MG63 (cell line): ENCODE results near the gene TMEM135. TPM values are rescaled to one million over a fixed set of nuclear protein-coding genes. Genes with fewer than 3 reads are reported as not detected.
"Not testable (repeated sequence)": the region's sequence is repeated elsewhere in the genome, so short reads cannot be mapped to it uniquely, and the experiment has no call there.

Source experiments
- DNase-seq: peaks from one replicate; pipeline ENCODE4 v3.0.0-alpha.2; 2020
- H3K27me3 ChIP-seq: fragments of 250-450 bp; sonication (Bioruptor Pico); 2 replicates; pipeline ENCODE4 v1.5.1; 2020; ENCODE audit warnings: mild to moderate bottlenecking, moderate library complexity
- H3K36me3 ChIP-seq: fragments of 250-450 bp; sonication (Bioruptor Pico); 2 replicates; pipeline ENCODE4 v1.5.1; 2020; ENCODE audit warnings: mild to moderate bottlenecking, moderate library complexity
- H3K4me3 ChIP-seq: fragments of 250-450 bp; sonication (Bioruptor Pico); 2 replicates; pipeline ENCODE4 v1.5.1; 2020; ENCODE audit warnings: mild to moderate bottlenecking, moderate library complexity
- H3K9me3 ChIP-seq: fragments of 250-450 bp; sonication (Bioruptor Pico); 2 replicates; pipeline ENCODE4 v1.5.1; 2020; ENCODE audit warnings: mild to moderate bottlenecking, moderate library complexity
- total RNA-seq: library from RNA; depleted of rRNA; stranded (reverse); fragments of >200 nt; shearing (Covaris generic); gene quantifications from 2 replicates; pipeline ENCODE4 v1.2.3, GENCODE V29; 2014; ENCODE audit warnings: low replicate concordance

Gene TMEM135
- total RNA-seq, 1 experiment from 2014 or later = 7.3 TPM

GRCh38 chr11:87101956-87102580 lies 64.3 kb downstream of the TMEM135 start:
- Histone ChIP-seq H3K9me3 (no peaks in the 10 kb centered on the region), H3K36me3 (no peaks in the 10 kb centered on the region), H3K4me3 (no peak overlapping the region), H3K27me3 (no peaks in the 10 kb centered on the region)
- DNase-seq = no peak

- not testable (repeated sequence) for H3K4me3 ChIP-seq, H3K27me3 ChIP-seq, H3K36me3 ChIP-seq, H3K9me3 ChIP-seq, DNase-seq
These were observed 68.1 kb downstream of the TMEM135 start for GRCh38 chr11:87105826-87106225.

- not testable (repeated sequence) for H3K4me3 ChIP-seq, H3K27me3 ChIP-seq, H3K36me3 ChIP-seq, H3K9me3 ChIP-seq, DNase-seq
These were observed 69.6 kb downstream of the TMEM135 start for GRCh38 chr11:87107379-87107778.

DNA sequence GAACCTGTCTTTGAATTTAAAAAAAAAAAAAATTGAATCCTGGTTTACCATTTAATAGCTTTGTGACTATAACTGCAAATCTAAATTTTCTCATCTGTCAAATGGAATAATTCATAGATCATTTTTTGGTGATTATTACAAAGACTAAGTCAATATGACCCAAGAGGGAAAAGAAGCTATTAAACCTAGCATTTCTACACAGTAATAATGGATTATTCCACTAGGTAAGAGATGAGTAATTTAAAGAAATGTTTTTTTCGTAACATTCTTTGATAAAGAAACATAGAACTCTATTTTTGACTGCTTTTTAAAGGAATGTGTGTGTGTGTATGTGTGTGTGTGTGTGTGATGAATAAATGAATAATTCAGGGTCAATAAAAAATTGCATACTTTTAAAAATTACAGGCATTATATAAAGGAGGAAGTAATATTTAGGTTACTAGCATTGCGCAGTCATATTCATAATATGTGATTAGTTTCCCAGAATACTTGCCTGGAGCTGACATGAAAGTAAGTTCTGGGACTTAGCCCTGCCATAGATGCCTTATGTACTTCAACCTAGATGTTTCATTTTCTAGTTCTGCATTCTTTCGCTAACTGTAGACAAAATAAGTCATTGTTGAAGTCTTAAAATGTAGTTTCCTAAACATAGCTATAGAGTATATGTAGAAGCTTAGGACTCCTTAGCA lies 72.9 kb downstream of the TMEM135 start:
- no peaks in the 10 kb centered on the region for H3K36me3 ChIP-seq

GRCh38 chr11:87114093-87114492 lies 76.4 kb downstream of the TMEM135 start:
- Histone ChIP-seq H3K9me3 (no peaks in the 10 kb centered on the region), H3K4me3 (no peak overlapping the region), H3K36me3 (no peaks in the 10 kb centered on the region), H3K27me3 (no peaks in the 10 kb centered on the region)
- DNase-seq = no peak

More for the DNA sequence above, 72.9 kb downstream of the TMEM135 start:
- H3K4me3 ChIP-seq = no peak overlapping the region
- DNase-seq = no peak
- H3K27me3 ChIP-seq = no peaks in the 10 kb centered on the region
- no peaks in the 10 kb centered on the region for H3K9me3 ChIP-seq

DNA sequence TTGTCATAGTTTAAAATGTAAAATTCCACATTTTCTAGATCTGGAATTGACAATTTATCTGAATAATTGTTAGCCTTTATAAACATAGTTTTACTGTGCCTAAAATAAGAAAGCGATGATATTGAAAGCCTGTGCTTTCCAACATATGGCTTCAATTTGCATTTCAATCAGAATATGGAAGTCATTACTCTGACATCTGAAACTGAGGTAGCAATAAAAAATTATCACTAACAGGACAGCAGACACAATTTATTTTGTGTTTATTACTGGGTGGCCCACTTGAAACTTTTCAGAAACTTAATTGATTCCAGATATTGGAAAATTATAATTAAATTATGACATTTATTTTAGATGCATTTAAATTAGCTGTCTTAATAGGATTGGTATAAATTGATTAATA lies 78.5 kb downstream of the TMEM135 start:
- Histone ChIP-seq H3K4me3 (no peak overlapping the region), H3K27me3 (no peaks in the 10 kb centered on the region), H3K36me3 (no peaks in the 10 kb centered on the region), H3K9me3 (no peaks in the 10 kb centered on the region)
- no peak for DNase-seq

DNA sequence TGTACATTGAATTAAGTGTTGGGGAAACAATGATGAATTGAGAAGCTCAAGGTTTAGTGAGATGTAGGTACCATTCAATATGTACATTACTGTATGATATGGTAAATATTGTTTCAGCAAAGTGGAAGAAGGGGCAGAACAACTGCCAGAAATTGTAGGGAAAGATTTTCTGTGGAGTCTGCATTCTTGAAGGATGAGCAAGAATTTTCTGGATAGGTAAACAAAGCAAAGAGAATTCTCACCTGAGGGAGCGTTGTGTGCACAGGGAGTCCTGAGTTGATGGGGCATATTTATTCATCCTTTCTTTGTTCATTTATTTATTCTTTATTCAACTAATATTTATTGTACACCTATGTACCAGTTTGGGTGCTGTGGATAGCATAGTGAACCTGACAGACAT lies 83.2 kb downstream of the TMEM135 start:
- DNase-seq = no peak
- Histone ChIP-seq H3K36me3 (no peaks in the 10 kb centered on the region), H3K9me3 (no peaks in the 10 kb centered on the region), H3K4me3 (no peak overlapping the region), H3K27me3 (no peaks in the 10 kb centered on the region)

GRCh38 chr11:87122852-87123251 lies 85.1 kb downstream of the TMEM135 start:
- no peaks in the 10 kb centered on the region for H3K9me3 ChIP-seq

DNA sequence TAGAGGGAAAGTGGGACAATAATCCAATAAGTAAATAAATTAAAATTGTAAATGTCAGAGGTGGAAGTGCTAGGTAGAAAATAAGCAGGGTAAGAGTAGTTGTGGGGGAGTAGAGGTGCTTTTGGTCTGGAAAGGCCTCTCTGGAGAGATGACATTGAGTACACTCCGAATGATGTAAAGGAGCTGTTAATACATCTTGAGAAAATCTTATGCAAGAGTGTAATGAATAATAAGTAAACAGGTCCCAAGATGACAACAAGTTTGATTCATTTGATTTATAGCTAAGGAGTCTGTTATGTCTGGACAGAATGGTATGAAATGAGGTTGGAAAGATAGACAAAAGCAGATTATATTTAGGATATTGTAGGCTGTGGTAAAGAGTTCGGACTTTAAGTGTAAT lies 87.5 kb downstream of the TMEM135 start:
- Histone ChIP-seq H3K27me3 (no peaks in the 10 kb centered on the region), H3K4me3 (no peak overlapping the region), H3K36me3 (no peaks in the 10 kb centered on the region), H3K9me3 (no peaks in the 10 kb centered on the region)
- no peak for DNase-seq

More at GRCh38 chr11:87122852-87123251, 85.1 kb downstream of the TMEM135 start:
- no peak for DNase-seq
- Histone ChIP-seq H3K27me3 (no peaks in the 10 kb centered on the region), H3K36me3 (no peaks in the 10 kb centered on the region), H3K4me3 (no peak overlapping the region)

DNA sequence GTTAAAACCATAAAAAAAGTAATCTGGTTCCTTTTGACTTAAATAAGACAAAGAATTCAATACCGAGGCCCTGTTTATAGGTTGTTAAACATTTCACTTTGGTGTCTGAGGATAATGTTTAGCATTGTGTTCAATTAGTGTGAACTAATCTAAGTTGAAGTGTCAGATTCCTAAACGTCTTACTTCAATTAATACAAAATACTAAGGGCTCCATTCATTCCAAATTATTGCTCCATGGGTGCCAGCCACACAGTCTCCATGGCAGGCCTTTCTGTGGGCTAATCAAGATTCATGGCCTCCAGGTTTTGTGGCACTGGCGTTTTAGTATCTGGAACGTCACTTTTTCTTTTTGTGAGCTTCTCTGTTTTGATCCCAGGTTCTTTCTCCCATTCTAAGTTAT lies 89.4 kb downstream of the TMEM135 start:
- H3K9me3 ChIP-seq = no peaks in the 10 kb centered on the region
- no peaks in the 10 kb centered on the region for H3K27me3 ChIP-seq
- H3K4me3 ChIP-seq = no peak overlapping the region
- no peak for DNase-seq
- no peaks in the 10 kb centered on the region for H3K36me3 ChIP-seq

- DNase-seq = no peak
- no peaks in the 10 kb centered on the region for H3K36me3 ChIP-seq
- no peaks in the 10 kb centered on the region for H3K27me3 ChIP-seq
- H3K4me3 ChIP-seq = no peak overlapping the region
- H3K9me3 ChIP-seq = no peaks in the 10 kb centered on the region
These were observed 90.6 kb downstream of the TMEM135 start for GRCh38 chr11:87128372-87128771.

- Histone ChIP-seq H3K27me3 (no peaks in the 10 kb centered on the region), H3K9me3 (no peaks in the 10 kb centered on the region; the same call in 1 of the 2 replicates), H3K36me3 (no peaks in the 10 kb centered on the region), H3K4me3 (no peak overlapping the region)
- DNase-seq = no peak
These were observed 96.9 kb downstream of the TMEM135 start for GRCh38 chr11:87134524-87135106.

DNA sequence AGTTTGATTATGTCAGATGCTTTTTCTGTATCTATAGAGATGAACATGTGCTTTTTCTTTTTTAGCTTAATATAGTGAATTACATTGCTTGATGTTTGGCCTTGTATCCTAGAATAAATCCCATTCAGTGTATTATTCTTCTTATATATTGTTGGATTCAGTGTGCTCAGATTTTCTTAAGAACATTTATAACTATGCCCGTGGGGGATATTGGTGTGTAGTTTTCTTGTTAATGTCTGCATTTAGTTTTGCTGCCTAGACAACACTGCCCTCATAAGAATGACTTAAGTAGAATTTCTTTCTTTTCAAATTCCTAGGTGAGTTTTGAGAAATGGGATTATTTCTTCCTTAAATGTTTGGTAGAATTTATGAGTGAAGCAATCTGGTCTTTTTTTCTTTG lies 98.5 kb downstream of the TMEM135 start:
- no peaks in the 10 kb centered on the region for H3K27me3 ChIP-seq
- DNase-seq = no peak
- no peaks in the 10 kb centered on the region; the same call in 1 of the 2 replicates for H3K9me3 ChIP-seq
- no peaks in the 10 kb centered on the region for H3K36me3 ChIP-seq
- no peak overlapping the region for H3K4me3 ChIP-seq

- DNase-seq = no peak
- no peaks in the 10 kb centered on the region for H3K27me3 ChIP-seq
- no peaks in the 10 kb centered on the region; the same call in 1 of the 2 replicates for H3K9me3 ChIP-seq
- H3K4me3 ChIP-seq = no peak overlapping the region
- no peaks in the 10 kb centered on the region for H3K36me3 ChIP-seq
These were observed 100.0 kb downstream of the TMEM135 start for GRCh38 chr11:87137711-87138110.

DNA sequence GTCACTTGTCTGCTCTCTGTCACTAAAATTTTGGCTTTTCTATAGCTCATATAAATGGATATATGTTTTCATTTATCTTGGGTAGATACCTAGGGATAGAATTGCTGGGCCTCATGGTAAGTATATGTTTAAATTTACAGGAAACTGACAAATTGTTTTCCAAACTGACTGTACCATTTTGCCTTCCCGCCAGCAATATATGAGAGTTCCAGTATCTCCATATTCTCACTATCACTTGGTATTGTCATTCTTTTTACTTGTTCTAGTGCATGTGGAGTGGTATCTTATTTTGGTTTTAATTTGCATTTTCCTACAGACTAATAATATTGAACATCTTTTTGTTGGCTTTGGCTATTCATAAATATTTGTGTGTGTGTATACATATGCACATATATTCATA lies 101.7 kb downstream of the TMEM135 start:
- no peaks in the 10 kb centered on the region for H3K36me3 ChIP-seq
- DNase-seq = no peak
- no peaks in the 10 kb centered on the region; the same call in 1 of the 2 replicates for H3K9me3 ChIP-seq
- H3K27me3 ChIP-seq = no peaks in the 10 kb centered on the region
- no peak overlapping the region for H3K4me3 ChIP-seq

- Histone ChIP-seq H3K27me3 (no peaks in the 10 kb centered on the region), H3K4me3 (no peak overlapping the region), H3K36me3 (no peaks in the 10 kb centered on the region)
These were observed 103.6 kb downstream of the TMEM135 start for GRCh38 chr11:87141322-87141721.

GRCh38 chr11:87141980-87142514 lies 104.3 kb downstream of the TMEM135 start:
- H3K27me3 ChIP-seq = no peaks in the 10 kb centered on the region
- H3K9me3 ChIP-seq = no peaks in the 10 kb centered on the region; the same call in 1 of the 2 replicates
- no peak for DNase-seq
- H3K36me3 ChIP-seq = no peaks in the 10 kb centered on the region
- H3K4me3 ChIP-seq = no peak overlapping the region

More at GRCh38 chr11:87141322-87141721, 103.6 kb downstream of the TMEM135 start:
- no peaks in the 10 kb centered on the region; the same call in 1 of the 2 replicates for H3K9me3 ChIP-seq
- no peak for DNase-seq
